NCI-H748 treated with DMSO at 0.1 percent for 48 hours (cell line): Measurements from ENCODE around the gene FAS.

ENCODE experiments used
- DNase-seq: peaks from one replicate; lab custom pipeline; 2025; lab: John Stamatoyannopoulos, UW

The FAS gene

GRCh38 chr10:88971221-88972061 lies 19.2 kb upstream of the FAS start:
- no peak for DNase-seq

- DNase-seq: no peak
Measured at GRCh38 chr10:88974012-88974411, 16.6 kb upstream of the FAS start.

DNA sequence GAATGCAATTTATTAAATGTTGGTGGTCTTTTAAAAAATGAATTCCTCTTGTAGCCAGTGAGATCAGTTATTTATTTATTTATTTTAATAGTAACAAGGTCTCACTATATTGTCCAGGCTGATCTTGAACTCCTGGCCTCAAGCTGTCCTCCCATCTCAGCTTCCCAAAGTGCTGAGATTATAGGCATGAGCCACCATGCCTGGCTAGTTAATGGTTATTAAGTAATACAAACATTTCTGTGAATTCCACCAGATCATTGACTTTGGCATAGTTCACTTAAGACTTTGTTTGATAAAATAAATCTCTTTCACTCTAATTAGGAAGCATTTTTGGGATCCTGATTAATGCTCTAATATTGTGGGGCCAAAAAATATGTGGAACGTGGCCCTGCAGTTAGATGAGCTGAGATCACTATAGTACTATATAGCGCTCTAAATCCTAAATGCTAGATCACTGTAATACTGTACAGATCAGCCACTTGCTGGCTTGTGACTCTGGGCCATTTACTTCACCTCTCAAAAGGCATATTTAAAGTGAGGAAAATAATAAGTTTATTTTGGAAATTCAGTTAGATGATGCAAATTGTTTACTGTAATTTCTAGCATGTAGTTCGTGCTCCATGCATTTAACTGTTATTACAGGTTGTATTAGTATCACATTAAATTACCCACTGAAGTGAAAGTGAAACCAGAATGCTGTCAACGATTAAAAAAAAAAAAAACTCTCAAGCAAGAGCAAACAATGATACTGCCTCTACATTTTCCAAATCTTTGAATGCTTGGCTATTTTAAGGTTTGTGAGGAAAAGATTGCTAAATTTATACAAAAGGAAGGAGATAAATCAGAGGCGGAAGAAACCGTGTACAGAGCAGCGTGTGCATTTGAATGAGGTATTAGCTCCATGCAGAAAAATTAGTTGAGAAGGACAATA lies 15.9 kb upstream of the FAS start:
- DNase-seq: no peak

DNA sequence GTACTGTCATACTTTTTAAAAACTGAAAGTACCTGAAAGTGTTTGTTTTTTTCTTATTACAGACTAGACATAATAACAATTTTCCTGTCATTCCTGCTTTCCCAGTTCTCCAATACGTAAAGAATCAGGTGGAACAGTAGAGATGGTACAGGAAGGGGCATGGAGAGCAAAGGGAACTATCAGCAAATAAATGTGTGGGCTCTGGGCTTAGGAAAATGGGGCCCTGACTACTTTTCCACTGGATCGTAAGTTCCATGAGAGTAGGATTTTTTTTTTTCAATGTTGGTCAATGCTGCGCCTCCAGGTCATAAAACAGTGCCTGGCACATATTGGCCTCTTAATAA lies 15.2 kb upstream of the FAS start:
- no peak for DNase-seq

DNA sequence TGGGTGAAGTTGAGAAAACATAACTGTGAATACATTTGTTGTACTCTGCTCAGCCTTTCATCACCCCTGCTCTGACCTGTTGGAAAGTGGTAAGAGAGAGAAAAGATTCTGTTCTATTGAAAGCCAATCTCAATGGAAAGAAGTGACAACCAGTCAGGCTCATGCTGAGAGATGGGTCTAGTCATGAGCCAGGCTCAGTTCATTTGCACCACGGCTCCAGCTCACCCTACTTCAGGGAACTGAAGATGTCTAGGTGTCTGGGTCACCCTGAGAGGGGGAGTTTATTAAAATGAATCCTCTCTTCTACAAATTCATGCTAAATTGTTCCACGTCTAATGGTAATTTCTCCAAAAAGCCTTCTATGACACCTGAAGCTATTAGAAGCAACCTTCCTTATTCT lies 12.1 kb upstream of the FAS start:
- DNase-seq: no peak

- no peak for DNase-seq
Measured at GRCh38 chr10:88979153-88979562, 11.4 kb upstream of the FAS start.

DNA sequence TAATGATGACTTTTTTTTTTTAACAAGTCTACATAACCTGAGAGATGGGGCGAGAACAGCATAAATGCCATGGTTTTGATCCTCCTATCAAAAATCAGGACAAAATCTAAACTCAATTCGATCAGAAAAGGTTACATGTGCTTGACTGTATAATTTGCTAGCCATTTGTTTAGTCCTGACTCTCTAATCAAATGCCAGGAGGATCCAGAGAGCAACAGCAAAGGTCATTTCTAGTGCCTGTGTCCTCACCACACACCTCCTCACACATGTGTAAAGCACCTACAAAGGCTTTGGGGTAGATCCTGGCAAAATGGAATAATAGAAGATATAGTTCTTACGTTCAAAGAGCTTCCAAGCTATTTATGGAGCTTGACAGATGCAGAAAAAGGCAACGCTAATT lies 11.0 kb upstream of the FAS start:
- no peak for DNase-seq

DNA sequence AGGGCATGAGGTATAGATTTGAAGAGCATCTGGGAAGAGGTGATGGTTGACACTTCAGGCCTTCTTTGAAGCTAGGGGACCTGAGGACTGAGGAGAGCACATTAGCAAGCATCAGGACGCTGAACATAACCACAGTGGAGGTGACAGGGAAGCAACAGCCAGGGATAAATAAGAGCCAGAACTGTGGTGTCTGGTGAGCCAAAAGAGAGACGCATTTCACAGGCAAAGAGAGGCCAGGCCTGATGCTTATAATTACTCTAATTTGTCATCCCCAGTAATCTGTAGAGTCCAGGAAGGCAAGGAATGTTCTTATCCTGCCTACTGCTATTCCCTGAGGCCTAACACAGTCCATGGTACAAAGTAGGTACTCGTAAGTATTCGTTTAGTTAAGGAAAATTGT lies 10.4 kb upstream of the FAS start:
- no peak for DNase-seq

GRCh38 chr10:88980800-88981199 lies 9.8 kb upstream of the FAS start:
- no peak for DNase-seq

- no peak for DNase-seq
Measured at GRCh38 chr10:88981435-88981834, 9.2 kb upstream of the FAS start.

DNA sequence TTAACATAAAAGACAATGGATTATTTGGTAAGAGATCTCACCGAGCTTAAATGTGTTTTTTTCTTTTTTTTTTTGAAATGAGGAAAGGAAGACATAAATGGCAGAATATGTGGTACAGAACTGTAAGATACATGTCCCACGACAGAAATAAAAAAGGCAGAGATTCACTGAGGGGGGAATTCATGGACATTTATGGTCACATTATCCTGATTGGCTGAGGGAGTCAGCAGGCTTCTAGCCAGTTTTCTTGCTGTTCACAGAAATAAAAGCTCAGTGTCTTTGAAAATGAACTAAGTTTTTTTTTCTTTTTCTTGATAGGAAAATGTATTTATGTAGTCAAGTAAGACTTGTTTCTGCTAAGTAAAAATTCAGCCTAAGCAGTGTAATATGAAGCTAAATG lies 8.2 kb upstream of the FAS start:
- no peak for DNase-seq

DNA sequence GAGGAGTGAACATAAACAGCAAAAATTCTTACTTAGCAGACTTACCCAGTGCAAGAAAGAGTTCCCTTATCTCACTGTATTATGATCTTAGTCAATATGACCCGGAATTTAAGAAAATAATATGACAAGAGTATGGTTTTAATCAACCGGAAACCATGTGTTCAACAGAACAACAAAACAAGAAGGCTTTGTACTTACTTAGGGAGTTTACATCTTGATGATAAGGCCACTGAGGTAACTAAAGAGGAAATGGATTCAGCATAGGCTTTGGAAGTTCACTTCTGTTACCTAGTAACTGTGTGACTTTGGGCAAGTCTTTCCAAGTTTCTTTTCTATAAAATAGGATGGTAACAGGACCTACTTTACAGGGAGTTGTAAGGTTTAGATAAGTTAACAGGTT lies 7.4 kb upstream of the FAS start:
- DNase-seq: no peak

DNA sequence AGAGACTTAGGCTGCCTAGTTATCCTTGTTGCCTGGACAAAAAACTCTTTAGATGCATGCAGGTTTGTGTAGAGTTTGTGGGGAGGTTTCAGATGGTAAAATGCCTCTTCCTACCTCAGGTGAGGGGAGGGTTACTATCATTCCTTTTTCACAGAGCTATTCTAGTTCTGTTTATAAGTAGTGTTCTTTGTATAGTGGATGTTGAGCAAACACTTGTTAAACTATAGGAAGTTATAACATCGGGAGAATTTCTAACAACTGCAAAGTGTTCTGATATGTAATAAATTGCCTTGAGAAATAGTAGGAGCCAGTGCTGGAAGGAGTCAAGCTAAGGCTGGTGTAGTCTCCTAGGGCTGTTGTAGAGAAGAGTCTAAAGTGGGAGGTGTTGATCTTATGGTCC lies 6.7 kb upstream of the FAS start:
- no peak for DNase-seq

- DNase-seq: no peak
Measured at GRCh38 chr10:88984525-88984924, 6.1 kb upstream of the FAS start.

GRCh38 chr10:88986549-88987242 lies 3.9 kb upstream of the FAS start:
- DNase-seq: no peak

DNA sequence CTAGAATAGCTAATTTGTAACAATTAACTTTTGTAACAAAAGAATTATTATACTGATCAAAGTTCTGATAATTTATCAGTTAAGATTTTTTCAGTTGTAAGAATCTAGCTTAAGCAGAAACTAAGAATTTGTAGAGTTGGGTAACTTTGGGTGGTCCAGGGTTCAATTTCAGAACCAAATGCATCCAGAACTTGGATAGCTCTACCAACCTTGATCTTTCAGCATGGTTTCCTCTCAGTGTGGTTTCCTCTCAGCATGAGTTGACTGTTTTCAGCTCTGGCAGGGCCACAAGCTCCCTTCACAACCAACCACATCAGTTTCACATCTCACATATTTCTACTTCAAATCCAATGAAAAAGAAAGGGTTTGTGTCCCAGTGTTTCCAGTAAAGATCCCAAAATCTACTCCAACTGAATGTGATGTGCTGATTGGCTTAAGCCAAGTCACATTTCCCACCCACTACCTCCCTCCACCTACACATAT lies 3.3 kb upstream of the FAS start:
- DNase-seq: no peak

DNA sequence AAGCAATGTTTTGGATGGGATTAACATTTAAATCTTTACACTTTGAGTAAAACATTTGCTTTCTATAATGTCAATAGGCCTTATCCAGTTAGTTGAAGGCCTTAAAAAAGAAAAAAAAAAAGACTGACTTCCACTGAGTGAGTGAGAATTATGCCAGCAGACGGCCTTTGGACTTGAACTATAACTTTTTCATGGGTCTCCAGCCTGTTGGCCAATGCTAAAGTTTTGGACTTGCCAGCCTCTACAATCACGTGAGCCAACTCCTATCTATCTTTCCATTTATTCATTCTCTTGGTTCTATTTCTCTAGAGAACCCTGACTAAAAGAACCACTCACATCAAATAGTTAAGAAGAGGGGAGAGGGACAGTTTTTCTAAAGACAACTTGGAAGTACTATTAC lies 2.8 kb upstream of the FAS start:
- no peak for DNase-seq

GRCh38 chr10:88989423-88989822 lies 1.2 kb upstream of the FAS start:
- DNase-seq: no peak

DNA sequence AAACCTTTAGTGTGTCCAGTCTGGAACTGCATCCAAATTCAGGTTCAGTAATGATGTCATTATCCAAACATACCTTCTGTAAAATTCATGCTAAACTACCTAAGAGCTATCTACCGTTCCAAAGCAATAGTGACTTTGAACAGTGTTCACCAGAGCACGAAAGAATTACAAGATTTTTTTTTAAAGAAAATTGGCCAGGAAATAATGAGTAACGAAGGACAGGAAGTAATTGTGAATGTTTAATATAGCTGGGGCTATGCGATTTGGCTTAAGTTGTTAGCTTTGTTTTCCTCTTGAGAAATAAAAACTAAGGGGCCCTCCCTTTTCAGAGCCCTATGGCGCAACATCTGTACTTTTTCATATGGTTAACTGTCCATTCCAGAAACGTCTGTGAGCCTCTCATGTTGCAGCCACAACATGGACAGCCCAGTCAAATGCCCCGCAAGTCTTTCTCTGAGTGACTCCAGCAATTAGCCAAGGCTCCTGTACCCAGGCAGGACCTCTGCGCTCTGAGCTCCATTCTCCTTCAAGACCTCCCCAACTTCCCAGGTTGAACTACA lies 694 bp upstream of the FAS start:
- no peak for DNase-seq

DNA sequence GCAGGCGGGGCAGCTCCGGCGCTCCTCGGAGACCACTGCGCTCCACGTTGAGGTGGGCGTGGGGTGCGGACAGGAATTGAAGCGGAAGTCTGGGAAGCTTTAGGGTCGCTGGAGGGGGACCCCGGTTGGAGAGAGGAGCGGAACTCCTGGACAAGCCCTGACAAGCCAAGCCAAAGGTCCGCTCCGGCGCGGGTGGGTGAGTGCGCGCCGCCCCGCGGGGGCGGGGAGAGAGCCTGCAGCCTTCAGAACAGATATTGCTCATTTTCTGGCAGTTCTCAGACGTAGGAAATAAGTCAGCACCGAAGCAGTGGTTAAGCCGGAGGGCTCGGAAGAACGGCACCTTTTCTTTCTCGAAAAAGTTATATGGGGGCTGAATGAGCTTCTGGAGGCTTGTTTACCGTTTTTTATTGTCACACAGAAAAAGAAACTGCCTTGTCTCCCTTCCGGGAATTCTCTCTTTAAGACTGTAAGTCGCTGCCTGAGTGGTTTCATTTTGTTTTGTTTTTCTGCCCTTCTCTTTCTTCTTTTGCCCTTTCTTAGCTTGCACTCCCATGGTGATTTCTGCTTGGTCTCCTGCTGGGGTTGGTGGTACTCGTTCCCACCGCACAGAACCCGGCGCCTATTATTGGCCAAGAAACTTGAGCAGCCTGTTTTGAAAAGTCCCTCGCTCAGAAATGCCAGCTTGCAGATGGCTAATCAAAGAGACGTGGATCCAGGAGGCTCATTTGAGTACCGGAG lies 732 bp downstream of the FAS start:
- no peak for DNase-seq

DNA sequence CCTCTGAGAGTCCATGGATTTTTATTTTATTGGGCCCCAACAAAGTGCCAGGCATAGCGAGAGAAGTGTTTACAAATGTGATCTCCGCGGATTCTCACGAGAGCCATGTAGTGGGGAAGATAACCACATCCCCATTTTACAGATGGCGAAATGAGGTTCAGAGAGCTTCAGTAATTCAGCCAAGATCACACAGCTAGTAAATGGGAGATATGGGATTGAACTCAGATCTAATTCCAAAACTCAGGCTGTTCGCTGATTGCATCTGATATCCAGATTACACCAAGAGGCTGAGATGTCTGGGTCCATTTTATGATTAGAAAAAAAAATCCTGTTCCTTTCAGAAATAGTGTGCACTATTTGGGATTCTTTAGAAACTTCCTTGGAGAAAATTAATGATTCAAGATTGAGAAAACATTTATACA lies 1.3 kb downstream of the FAS start:
- no peak for DNase-seq
